Activated CD8-positive, alpha-beta T cell treated with anti-CD3 and anti-CD28 coated beads for 36 hours (primary cell): ENCODE measurements around the gene LRMDA. TPM values are rescaled to one million over a fixed set of nuclear protein-coding genes. Genes with fewer than 3 reads are reported as not detected.

Experiments used
- ATAC-seq: fragments of 200-7000 bp; cut with Tn5 transposase; one replicate; pipeline ENCODE4 v1.10.0; 2021; ENCODE audit warnings: mild to moderate bottlenecking, moderate library complexity
- CTCF ChIA-PET: fragments of 350-600 bp; sonication (Branson Sonifier 250); formaldehyde crosslinking; loops from one replicate; lab custom pipeline; 2021; ENCODE audit warnings: antibody characterized with exemption; lab: Charles Lee
- POLR2A ChIA-PET: fragments of 350-600 bp; sonication (Branson Sonifier 250); formaldehyde crosslinking; loops from one replicate; lab custom pipeline; 2021; ENCODE audit warnings: antibody characterized with exemption; lab: Charles Lee
- DNase-seq: peaks from one replicate; pipeline ENCODE4 v3.0.0-alpha.2; 2020
- H3K27ac Mint-ChIP-seq: one replicate; pipeline ENCODE4 v1.8.0; 2021; ENCODE audit warnings: mild to moderate bottlenecking, mixed read lengths
- H3K27me3 Mint-ChIP-seq: one replicate; pipeline ENCODE4 v1.8.0; 2021; ENCODE audit warnings: mixed read lengths
- H3K36me3 Mint-ChIP-seq: one replicate; pipeline ENCODE4 v1.8.0; 2021; ENCODE audit warnings: low read depth, mixed read lengths
- H3K4me1 Mint-ChIP-seq: one replicate; pipeline ENCODE4 v1.8.0; 2021; ENCODE audit warnings: low read depth, mixed read lengths
- H3K4me3 Mint-ChIP-seq: one replicate; pipeline ENCODE4 v1.8.0; 2021; ENCODE audit warnings: mild to moderate bottlenecking, moderate library complexity, mixed read lengths
- H3K9me3 Mint-ChIP-seq: one replicate; pipeline ENCODE4 v1.8.0; 2021; ENCODE audit warnings: mixed read lengths
- intact Hi-C: fragments of 100-400 bp; cut with micrococcal nuclease; formaldehyde crosslinking; loops from one replicate; pipeline ENCODE4 v1.10.0; 2022
- total RNA-seq, 2 experiments: library from RNA; stranded (reverse); gene quantifications; one replicate each; pipeline ENCODE4 v1.2.3, GENCODE V29; 2021
- TF ChIP-seq, protein P1 (sequence below): fragments of 200-600 bp; IDR thresholded peaks from one replicate; pipeline ENCODE4 v1.8.0; 2022; ENCODE audit warnings: antibody characterized with exemption, mild to moderate bottlenecking

LRMDA gene
- total RNA-seq, 2 experiments from 2014 or later: not detected

DNA sequence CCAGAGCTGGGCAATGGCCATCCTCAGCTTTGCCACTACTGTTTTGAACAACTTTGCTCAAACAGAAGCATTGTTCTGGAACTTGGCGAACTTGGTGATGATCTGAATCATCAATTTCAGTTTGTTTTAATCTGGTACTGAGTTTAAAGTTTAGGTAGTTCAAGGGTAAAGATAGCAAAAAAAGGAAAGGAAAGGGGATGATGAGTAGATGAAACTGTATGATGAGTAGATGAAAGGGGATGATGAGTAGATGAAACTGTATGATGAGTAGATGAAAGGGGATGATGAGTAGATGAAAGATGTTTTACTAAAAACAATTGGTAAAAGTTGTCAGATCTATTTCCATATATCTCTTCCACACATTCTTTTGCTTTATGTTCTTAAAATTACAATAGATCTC, 737.0 kb downstream of the LRMDA start:
- Mint-ChIP-seq H3K4me1 (peaks cover 2% of the 10 kb centered on the region), H3K9me3 (peaks cover 18% of the 10 kb centered on the region), H3K36me3 (peaks cover 2% of the 10 kb centered on the region), H3K27me3 (no peaks in the 10 kb centered on the region), H3K27ac (no peak overlapping the region), H3K4me3 (no peak overlapping the region)
- intact Hi-C loops: no loop called here
- ATAC-seq (no peak), DNase-seq (no peak)
- TF ChIP-seq, protein P1, sequence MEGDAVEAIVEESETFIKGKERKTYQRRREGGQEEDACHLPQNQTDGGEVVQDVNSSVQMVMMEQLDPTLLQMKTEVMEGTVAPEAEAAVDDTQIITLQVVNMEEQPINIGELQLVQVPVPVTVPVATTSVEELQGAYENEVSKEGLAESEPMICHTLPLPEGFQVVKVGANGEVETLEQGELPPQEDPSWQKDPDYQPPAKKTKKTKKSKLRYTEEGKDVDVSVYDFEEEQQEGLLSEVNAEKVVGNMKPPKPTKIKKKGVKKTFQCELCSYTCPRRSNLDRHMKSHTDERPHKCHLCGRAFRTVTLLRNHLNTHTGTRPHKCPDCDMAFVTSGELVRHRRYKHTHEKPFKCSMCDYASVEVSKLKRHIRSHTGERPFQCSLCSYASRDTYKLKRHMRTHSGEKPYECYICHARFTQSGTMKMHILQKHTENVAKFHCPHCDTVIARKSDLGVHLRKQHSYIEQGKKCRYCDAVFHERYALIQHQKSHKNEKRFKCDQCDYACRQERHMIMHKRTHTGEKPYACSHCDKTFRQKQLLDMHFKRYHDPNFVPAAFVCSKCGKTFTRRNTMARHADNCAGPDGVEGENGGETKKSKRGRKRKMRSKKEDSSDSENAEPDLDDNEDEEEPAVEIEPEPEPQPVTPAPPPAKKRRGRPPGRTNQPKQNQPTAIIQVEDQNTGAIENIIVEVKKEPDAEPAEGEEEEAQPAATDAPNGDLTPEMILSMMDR: no peak
- CTCF ChIA-PET: no interaction called here
- POLR2A ChIA-PET: no interaction called here

DNA sequence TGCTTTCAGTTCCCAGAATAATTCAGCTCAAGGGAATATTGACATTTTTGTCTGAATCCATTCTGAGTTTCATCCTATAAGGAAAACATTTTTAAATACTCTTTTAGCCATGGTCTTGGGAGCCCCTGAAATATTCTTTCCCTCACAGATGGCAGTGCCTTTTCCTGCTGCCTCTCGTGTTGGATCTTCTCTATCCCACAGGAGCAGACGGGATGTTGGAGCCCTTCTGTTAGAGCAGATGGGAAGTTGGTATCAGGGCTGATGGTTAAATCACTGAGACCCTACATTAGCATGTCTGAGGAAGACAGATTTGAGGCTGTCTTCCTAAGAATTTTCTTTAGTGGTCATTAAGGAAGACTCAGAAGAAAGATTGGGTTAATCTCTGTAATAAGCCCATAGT, 737.8 kb downstream of the LRMDA start:
- TF ChIP-seq, protein P1: no peak
- POLR2A ChIA-PET: no interaction called here
- intact Hi-C loops: no loop called here
- CTCF ChIA-PET: no interaction called here
- no peaks in the 10 kb centered on the region for H3K27me3 Mint-ChIP-seq
- H3K9me3 Mint-ChIP-seq: peaks cover 18% of the 10 kb centered on the region
- peaks cover 2% of the 10 kb centered on the region for H3K36me3 Mint-ChIP-seq
- H3K27ac Mint-ChIP-seq: no peak overlapping the region
- DNase-seq: no peak
- ATAC-seq: no peak
- H3K4me1 Mint-ChIP-seq: peaks cover 2% of the 10 kb centered on the region
- no peak overlapping the region for H3K4me3 Mint-ChIP-seq

DNA sequence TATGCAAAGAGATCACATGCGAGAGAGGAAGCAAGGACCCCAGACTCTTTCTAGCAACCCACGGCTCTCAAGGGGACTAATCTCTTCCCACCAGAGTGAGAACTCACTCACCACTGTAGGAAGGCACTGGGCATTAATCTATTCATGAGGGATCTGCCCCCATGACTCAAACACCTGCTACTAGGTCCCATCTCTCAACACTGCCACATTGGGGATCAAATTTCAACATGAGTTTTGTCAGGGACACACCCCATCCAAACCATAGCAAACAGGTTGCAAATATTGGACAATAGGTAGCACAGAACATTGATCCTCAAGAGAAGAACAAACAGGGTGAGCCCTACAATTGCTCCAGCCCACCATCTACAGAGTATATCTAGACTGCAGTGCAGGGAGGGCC, 740.6 kb downstream of the LRMDA start:
- intact Hi-C loops: no loop called here
- Mint-ChIP-seq H3K27ac (no peak overlapping the region), H3K9me3 (peaks cover 8% of the 10 kb centered on the region), H3K27me3 (no peaks in the 10 kb centered on the region), H3K4me1 (peaks cover 2% of the 10 kb centered on the region), H3K4me3 (no peak overlapping the region), H3K36me3 (no peaks in the 10 kb centered on the region)
- ChIA-PET CTCF (no interaction called here), POLR2A (no interaction called here)
- ATAC-seq: no peak
- TF ChIP-seq, protein P1: no peak
- no peak for DNase-seq

DNA sequence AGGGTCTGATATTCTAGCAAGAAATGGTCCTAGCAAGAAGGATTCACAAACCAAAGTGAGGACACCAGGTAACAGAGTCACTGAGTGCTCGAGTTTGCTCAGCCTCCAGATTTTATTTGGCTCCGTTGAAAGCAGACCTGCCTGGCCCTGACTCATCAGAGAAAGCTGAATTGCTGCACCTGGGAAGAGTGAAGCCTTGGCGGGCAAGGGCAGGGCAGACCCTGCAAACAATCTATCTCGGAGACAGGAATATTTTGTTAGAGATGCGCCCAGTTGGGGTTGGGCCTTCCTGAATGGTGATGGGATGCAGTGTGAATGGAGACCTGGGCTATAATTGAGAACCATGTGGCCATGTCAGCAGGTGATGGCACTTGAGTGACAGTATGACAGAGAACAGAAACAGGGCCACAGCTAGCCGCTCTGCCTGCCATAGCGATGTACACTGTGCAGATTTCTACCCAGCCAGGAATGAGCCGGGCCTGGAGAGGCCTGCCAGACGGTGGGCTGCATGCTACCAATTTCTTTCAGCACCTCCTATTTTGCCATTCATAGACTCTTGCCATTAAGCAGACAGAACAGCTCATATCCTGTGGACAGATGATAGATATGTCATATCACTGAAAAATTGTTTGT, 744.2 kb downstream of the LRMDA start:
- POLR2A ChIA-PET: no interaction called here
- intact Hi-C loops: no loop called here
- Mint-ChIP-seq H3K27ac (no peak overlapping the region), H3K4me3 (no peak overlapping the region), H3K27me3 (no peaks in the 10 kb centered on the region), H3K9me3 (peaks cover 2% of the 10 kb centered on the region), H3K36me3 (no peaks in the 10 kb centered on the region), H3K4me1 (no peaks in the 10 kb centered on the region)
- no peak for ATAC-seq
- CTCF ChIA-PET: no interaction called here
- TF ChIP-seq, protein P1: no peak
- no peak for DNase-seq

DNA sequence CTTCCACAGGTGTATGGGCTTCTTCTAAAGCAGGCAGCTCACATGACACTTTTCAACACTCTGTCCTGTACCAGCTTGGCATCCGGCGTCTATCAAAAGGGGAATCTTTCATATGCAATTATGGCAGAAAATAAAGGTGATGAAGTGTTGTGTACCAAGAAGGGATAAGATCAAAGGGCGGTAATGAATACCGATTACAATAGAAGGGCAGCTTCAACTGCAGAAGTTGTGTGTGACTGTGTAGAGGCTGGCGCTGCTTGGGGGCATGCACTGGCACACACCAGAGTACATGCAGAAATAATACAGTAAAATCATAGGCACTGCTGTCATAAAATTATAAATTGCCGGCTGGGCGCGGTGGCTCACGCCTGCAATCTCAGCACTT, 744.7 kb downstream of the LRMDA start:
- no peaks in the 10 kb centered on the region for H3K36me3 Mint-ChIP-seq
- no peaks in the 10 kb centered on the region for H3K4me1 Mint-ChIP-seq
- POLR2A ChIA-PET: no interaction called here
- intact Hi-C loops: no loop called here
- ATAC-seq: no peak
- H3K9me3 Mint-ChIP-seq: peaks cover 2% of the 10 kb centered on the region
- CTCF ChIA-PET: no interaction called here
- H3K27me3 Mint-ChIP-seq: no peaks in the 10 kb centered on the region
- H3K27ac Mint-ChIP-seq: no peak overlapping the region
- TF ChIP-seq, protein P1: no peak
- H3K4me3 Mint-ChIP-seq: no peak overlapping the region
- DNase-seq: no peak
